ENCODE results near the gene FOXJ3.

Gene FOXJ3

DNA sequence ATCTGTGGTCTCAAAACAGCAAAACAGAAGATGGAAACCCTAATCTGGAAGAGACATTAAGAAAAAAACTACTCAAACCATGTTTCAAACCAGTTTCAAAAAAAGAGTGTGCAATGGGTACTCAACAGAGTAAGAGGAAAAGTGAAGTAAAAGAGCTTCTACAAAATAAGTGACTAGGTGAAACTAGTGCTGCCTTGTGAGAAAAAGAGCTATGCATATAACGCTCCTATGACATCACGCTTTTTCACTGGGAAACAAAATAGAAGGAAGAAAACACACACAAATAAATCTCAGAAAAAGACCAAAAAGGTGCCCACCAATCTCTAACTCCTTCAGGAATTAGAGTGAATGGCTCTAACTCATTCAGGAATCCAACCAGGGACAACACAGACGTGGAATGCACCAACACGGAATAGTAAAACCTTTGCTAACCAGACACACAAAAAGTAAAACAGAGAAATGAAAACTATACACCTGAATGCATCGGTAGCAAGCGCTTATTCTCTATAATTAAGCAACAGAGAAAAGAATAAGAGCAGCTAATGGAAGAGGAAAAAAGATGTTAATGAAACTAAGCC lies 1.3 kb downstream of the FOXJ3 start:
- no peak for DNase-seq

DNA sequence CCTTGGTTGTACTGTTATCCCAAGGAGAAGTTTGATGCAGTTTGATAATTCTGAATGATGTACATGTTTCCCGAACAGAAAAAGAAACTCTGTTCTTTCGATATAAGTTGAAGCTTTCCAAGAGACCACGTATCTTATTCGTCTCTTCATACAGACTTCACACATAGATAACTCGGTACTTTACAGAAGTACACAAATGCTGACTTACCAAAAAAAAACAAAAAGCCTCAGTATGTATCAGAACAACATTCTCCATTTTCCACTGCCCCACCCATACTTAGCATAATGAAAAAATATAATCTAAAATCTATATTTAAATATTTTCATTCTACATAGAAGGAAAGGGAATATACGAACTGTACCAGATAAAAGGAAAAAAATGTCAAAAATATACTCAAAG lies 2.2 kb downstream of the FOXJ3 start:
- no peak for DNase-seq

DNA sequence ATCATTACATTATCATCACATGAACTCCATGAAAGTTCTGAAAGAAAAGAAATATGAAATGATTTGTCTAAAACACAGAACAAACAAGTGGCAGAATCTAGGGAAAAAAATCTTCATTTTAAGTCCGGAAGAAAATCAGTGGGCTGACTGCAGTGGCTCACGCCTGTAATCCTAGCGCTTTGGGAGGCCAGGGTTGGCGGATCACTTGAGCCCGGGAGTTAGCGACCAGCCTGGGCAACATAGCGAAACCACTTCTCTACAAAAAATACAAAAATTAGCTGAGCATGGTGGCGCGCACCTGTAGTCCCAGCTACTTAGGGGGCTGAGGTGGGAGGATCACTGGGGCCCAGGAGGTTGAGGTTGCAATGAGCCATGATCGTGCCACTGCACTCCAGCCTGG lies 4.8 kb downstream of the FOXJ3 start:
- no peak for DNase-seq

DNA sequence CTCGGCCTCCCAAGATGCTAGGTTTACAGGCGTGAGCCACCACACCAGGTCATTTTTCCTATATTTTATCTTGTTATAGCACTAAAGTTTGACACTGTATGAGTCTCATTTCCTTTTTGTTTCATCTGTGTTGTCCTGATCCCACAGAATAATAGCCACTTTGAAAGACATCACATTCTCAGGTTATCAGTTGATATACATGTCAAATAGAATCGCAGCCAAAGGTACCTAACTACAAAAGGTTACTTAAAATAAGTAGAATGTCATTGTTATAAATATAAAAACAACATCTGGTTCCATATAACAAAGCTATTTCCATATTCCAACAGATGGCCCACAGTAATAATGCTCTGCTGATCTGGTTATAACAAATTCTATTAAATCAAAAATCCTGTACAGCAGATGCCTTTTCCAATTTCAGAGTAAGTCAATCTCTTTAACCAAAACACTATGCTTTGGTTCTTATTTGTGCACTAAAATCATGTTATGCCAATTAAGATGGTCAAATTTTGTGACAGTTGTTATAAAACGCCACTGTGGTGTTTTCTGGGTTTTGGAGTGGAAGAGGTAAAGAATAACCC lies 6.0 kb downstream of the FOXJ3 start:
- no peak for DNase-seq

DNA sequence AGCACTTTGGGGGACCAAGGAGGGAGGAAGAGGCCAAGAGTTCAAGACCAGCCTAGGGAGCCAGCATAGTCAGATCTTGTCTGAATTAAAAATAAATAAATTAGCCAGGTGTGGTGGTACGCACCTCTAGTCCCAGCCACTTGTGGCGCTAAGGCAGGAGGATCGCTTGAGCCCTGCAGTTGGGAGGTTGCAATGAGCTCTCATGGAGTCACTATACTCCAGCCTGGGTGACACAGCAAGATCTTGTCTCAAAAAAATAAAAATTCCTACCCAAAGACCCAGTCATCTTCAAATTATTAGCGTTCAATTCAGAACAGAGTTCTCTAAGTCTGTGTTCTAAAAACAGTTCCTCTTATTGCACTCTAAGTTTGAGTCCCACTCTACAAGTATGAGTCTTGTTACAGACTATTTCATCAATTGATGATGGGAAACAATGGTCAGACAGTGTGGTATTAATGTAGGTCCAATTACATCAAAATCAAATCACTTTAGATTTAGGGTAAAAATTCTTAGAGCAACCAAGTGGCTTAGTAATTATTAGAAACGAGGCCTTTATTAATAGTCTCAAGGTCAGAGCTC lies 6.9 kb downstream of the FOXJ3 start:
- DNase-seq: no peak

DNA sequence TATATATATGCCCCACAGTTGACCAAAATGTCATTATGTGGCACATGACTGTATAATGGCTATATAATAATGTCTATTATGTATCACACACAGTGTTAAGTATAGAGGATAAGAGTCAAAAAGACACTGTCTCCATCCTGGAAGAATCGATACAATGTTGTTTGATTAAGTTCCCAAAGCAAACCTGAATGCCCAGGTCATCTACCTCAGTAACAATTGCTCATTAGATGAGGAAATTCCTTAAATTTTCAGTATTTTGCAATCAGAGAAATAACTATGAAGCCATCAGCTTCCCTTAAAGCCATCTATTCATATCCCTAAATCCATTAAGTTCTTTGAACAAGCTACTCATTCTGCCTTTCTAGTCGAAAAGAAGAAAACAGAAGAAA lies 10.0 kb downstream of the FOXJ3 start:
- no peak for DNase-seq

DNA sequence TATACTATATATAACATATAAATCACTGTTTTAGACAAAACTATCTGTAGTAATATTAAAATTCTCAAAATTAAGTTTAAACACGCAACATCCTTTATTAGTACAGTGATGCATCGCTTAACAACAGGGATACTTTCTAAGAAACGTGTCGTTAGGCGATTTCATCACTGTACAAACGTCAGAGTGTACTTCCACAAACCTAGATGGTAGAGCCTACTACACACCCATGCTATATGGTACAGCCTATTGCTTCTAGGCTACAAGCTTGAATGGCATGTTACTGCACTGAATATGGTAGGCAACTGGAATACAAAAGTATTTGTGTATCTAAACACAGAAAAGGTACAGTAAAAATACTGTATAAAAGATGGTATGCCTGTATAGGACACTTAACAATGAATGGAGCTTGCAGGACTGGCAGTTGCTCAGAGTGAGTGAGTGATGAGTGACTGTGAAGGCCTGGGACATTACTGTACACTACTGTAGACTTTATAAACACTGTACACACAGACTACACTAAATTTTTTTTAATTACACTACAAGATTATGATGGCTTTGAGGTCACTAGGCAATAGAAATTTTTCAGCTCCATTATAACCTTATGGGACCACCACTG lies 10.5 kb downstream of the FOXJ3 start:
- no peak for DNase-seq

DNA sequence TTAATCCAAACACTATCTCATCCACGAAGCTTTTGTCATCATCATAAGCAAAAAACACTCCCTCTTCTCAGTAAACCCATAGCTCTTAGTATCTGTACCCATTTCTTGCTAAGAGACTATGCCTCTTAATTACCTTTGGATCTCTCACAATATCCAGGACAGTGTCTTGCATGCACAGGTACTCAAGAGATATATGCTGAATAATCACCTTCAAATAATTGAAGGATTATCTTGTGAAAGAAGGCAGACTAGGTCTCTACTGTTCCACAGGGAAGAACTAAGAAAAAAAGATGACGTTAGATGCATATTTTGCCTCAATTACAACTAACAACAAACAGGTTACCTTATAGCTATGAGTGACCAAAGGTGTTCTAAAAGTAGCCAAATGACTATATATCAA lies 11.5 kb downstream of the FOXJ3 start:
- DNase-seq: no peak

DNA sequence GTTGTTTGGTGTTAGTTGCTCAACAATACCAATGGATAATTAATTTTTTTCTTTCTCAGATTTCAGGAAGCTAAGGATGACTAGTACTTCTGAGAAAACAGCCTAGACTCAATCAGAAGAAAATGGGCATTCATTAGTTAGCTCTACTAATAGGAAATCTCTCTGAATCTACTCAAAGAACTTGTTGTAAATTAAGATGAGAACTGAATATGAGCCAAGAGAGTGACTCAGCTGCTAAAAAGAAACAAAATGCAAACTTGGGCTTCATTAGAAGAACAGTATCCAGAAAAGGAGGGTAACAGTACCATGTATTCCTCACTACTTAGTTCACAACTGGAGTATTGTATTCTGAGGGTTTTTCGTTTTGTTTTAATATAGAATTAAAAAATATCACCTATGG lies 12.5 kb downstream of the FOXJ3 start:
- DNase-seq: no peak

DNA sequence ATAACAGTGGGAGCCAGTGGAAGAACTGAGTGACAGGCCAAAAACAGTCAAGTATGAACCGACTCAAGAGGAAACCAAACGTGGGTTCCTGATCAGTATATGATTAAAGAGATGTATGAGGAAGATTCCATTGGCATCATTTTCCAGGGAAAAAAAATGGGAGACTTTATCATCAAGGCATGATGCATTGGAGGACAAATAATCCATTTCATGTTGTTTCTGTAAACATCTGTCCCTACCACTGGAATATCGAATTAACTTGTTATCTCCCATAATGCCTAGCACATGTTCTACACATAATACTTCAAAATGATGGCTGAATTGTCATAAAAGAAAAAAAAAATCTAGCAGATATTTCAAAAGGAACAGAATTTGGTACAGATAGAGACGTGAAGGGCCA lies 13.3 kb downstream of the FOXJ3 start:
- DNase-seq: no peak

DNA sequence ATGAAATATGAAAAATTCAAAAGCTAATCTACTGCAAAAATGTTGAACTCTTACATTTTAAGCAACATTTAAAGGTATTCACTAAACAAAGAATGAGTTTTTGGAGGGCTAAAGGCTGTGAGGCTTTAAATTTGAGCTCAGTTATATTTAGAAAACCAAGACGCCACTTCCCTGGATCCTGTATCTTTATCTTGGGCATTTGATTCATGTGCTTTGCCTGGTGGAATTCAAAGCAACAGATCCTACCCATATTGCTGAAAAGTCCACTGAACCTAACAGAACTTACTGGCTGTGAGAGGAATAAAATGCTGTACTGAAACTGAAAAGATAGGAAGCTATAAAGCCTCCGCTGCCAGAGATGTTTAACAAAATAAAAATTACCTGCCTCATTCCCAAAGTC lies 14.3 kb downstream of the FOXJ3 start:
- DNase-seq: no peak

DNA sequence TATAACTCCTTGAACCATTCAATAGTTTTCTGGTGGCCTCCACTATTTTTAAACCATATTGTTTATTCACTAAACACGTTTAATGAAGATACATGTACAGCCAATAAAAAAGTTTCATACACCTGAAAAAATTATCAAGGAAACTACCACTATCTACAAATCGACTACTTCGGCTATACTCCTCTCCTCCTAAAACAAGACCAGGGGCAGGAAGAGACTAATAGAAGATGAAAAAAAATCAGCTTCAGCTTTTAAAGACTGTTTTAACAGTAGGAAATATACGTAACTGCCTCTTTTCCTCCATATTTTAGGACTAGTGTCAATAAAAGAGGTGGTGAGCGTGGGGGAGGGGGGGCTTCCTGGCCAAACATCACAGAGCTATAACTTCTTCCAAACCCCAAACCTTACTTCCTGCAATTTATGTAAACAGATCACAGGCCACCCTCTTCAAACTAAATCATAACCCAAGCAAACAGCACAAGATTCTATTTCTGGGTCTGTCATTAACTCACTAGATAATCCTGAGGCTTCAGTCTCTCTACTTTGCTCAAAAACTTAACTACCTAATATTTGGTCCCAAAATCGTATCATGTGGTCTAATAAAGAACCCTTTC lies 15.1 kb downstream of the FOXJ3 start:
- DNase-seq: no peak

DNA sequence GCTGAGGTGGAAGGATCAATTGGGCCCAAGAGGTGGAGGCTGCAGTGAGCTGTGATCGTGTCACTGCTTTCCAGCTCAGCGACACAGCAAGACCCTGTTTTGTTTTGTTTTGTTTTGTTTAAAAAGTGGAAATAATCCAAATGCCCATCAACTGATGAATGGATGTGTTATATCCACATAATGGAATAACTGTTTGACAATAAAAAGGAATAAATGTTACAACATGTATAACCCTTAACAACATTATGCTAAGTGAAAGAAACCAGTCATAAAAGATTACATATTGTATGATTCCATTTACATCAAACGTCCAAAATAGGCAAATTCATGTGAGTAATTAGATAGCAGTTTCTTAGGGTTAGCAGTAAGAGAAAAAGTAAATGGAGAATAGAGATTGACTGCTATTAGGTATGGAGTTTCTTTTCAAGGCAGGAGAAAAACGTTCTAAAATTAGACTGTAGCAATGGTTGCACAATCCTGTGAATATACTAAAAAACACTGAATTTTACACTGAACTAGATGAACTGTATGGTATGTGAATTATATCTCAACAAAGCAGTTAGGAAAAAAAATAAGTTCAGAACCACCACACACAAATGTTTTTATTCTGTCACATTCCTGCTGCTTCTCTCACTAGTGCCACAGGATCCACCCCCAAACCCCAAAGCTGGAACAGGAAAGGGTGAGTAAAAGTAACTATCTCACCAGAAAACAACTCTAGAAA lies 15.7 kb downstream of the FOXJ3 start:
- no peak for DNase-seq

DNA sequence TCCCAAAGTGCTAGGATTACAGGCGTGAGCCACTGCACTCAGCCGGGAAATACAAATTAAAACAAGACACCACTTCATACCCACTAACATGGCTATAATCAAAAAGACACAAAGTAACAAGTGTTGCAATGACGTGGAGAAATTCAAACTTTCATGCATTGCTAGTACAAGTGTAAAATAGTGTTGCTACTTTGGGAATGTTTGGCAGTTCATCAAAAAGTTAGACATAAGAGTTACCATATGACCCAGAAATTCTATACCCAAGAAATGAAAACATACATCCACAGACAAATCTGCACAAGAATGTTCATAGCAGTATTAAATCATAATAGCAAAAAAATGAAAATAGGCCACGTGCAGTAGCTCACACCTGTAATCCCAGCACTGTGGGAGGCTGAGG lies 16.4 kb downstream of the FOXJ3 start:
- DNase-seq: no peak

DNA sequence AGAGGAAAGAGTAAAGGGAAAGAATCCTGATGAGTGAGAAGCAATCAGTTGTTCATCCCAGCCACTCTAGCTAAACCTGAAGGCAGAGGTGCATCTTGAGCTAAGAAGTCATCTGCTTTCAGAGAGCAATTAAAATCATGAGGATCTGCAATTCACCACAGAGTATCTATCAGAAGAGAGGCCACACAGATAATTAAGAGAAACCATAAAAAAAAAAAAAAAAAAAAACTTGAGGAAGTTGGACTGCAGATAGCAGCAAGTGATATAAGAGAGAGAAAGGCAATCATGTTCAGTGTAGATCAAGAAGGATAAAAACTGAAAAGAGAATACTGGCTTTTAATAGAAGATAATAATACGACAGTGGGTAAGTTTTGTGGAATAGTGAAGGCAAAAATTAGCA lies 17.7 kb downstream of the FOXJ3 start:
- no peak for DNase-seq

DNA sequence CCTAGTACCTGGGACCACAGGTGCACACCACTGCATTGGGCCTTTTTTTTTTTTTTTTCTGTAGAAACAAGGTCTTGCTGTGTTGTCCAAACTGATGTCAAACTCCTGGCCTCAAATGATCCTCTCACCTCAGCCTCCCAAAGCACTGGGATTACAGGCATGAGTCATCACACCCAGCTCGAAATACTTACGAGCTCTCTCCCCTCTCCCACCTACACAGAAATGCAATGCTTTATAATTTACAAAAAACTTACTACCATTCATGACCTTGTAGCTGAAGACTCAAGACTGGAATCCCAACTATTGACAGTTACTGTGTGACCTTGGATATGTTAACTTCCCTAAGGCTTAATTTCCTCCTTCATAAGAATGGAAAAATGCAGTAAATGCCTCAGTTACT lies 18.7 kb downstream of the FOXJ3 start:
- DNase-seq: no peak

DNA sequence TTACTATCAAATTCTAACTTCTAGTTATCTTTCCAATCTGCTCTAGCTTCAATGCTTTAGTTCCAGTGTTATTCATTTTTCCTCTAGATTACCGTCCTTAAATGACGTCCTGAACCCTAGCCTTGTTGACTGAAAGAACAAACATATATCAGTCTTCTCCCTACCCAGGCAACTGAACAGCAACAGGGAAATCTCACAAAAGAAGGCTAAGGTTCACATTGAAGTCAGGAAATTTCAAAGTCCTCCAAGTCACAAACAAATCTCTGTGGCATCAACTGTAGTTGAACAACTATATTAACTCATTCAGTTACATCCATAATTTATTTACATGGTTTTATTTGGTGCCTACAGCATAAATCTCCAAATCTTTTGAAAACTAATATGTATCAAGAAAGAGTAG lies 19.5 kb downstream of the FOXJ3 start:
- DNase-seq: no peak

DNA sequence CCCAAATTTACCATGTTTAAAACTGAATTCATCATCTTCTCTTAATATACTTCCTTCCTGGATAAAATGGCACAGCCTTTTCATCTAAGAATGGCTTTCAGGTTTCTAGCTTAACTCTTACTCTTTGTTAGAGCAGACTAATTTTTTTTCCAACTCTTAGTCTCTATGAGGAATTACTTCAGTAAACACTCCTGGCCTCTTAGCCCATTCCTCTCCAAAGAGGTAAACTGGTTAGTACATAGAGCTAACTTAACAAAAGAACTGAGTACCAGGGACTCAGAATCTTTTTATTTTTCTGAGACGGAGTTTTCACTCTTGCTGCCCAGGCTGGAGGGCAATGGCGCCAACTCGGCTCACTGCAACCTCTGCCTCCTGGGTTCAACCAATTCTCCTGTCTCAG lies 21.1 kb downstream of the FOXJ3 start:
- no peak for DNase-seq

DNA sequence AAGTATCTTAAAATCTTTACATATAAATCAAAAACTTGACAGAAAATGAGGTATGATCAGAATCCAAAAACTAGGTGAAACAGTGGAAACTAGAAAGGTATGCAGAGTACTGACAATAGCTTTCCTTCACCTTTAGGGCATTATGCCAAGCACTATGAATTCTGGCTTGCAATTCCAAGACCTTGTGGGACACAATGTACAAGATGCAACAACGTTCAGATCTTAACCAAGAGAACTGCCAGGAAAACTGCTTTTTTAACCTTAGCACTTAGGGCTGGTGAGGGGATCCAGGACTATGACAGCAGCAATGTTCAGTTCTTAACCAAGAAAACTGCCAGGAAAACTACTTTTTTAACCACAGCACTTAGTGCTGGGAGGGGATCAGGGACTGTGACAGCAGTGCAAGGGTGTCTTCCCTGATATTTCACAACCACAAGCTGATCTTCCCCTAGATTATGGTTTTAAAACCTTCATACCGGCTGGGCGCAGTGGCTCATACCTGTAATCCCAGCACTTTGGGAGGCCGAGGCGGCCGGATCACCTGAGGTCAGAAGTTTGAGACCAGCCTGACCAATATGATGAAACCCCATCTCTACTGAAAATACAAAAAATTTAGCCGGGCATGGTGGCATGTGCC lies 22.3 kb downstream of the FOXJ3 start:
- no peak for DNase-seq

DNA sequence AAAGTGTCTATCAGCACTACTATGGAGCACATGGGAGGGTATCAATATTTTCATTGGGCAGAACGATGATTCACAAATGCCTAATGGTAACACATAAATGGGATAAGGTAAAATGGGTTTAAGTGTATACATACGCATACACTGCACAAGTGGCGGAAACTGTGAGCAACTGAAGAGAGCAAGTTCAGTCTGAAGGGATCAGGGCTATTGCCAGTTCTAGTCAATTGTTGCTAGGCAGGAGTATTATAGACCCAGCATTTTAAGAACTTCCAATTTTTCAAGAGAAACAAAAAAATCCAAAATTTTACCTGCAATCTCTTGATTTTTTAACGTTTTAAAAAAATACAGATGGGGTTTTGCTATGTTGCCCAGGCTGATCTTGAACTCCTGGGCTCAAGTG lies 23.1 kb downstream of the FOXJ3 start:
- DNase-seq: no peak

DNA sequence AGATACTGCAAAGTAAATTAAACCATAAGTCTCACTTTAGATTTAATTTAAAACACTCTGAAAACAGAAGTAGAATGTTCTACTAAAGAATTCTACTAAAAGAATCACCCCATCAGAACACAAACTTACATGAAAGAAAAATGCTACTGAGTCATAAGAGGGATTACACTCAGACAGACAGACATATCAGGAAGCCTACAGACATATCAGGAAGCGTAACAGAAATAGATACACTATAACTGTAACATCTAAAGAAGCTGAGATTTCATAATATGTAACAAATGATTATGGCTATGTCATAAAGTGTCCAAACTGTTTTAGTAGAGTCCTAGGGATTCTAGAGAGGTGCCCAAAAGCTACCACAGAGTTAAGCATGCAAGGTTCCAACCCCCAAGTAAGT lies 23.9 kb downstream of the FOXJ3 start:
- no peak for DNase-seq

DNA sequence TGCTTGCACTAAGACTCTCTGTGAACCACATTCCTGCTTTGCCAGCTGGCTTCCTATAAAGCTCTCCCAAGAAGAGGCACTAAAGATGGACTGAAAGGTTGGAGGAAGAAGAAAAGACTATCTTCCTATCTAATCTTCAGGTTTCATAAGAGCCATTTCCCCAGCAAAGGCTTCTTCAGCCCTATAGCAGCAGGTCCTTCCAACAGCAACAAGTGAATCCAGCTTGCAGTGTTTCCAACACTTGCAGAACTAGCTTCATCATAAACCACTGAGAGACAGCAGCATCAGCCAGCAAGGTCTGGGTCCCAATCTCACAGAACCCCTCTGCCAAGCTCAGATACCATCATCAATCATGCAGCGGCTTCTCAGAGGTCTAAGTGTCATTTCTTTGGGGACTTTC lies 28.1 kb downstream of the FOXJ3 start:
- DNase-seq: no peak

DNA sequence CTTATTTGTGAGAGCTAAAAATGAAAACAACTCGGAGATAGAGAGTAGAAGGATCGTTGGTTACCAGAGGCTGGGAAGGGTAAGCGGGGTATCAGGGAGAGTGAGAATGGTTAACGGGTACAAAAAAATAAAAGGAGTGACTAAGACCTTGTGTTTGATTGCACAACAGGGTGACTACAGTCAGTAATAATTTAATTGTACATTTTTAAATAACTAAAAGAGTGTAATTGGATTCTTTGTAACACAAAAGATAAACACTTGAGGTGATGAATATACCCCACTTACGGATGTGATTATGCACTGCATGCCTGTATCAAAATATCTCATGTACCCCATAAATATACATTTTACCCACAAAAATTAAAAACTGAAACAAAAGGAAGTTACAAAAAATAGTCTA lies 29.4 kb downstream of the FOXJ3 start:
- no peak for DNase-seq
